Measurements from ENCODE around the gene CABP4. TPM values are rescaled to one million over a fixed set of nuclear protein-coding genes. Genes with fewer than 3 reads are reported as not detected.

Gene CABP4
- total RNA-seq, 4 donors from 2014 or later: 1.1 to 5.1 (median 1.8) TPM

- no peak for TF ChIP-seq CTCF (IDR thresholded peaks at IDR 0.05; ENCODE audit: low read depth)
Observed at GRCh38 chr11:67508486-67509121, 53.5 kb downstream of the CABP4 start.

GRCh38 chr11:67510023-67510345 is 54.8 kb downstream of the CABP4 start:
- TF ChIP-seq CTCF (IDR thresholded peaks at IDR 0.05; ENCODE audit: low read depth): no peak

Small RNA genes lying within 50 kb of the gene (small RNA-seq; reads per million reads assigned to genes)
- gene MIR6752: not detected

Other genes starting within 250 kb of the CABP4 start
- 10 to 100 TPM; 39.8 to 72.5 (median 47.8) TPM for gene GRK2, start 188.9 kb upstream of the CABP4 start, total RNA-seq
- gene ANKRD13D, start 166.1 kb upstream of the CABP4 start, total RNA-seq: 10 to 100 TPM; 12.4 to 43.7 (median 31.4) TPM
- gene SSH3, start 151.8 kb upstream of the CABP4 start, total RNA-seq: 10 to 100 TPM; 11.9 to 43.2 (median 37.2) TPM
- 100 to 1,000 TPM in 3 of 4 donors, 10 to 100 TPM in 1; 29.2 to 127 (median 113) TPM for gene POLD4, start 101.8 kb upstream of the CABP4 start, total RNA-seq
- 1 to 10 TPM; 1.1 to 4.1 (median 3.8) TPM for gene CLCF1, start 81.8 kb upstream of the CABP4 start, total RNA-seq
- 10 to 100 TPM in 1 of 4 donors, 1 to 10 TPM in 3; 5.2 to 11.7 (median 7.8) TPM for gene RAD9A, start 63.4 kb upstream of the CABP4 start, total RNA-seq
- 100 to 1,000 TPM in 1 of 4 donors, 10 to 100 TPM in 3; 60.8 to 110 (median 64.9) TPM for gene PPP1CA, start 53.5 kb upstream of the CABP4 start, total RNA-seq
- 1 to 10 TPM; 1.7 to 9.3 (median 3.1) TPM for gene TBC1D10C, start 51.3 kb upstream of the CABP4 start, total RNA-seq
- under 1 TPM in 3 of 4 donors, not detected in 1; 0.17 to 0.38 (median 0.22) TPM for gene CARNS1, start 39.7 kb upstream of the CABP4 start, total RNA-seq
- gene RPS6KB2, start 26.9 kb upstream of the CABP4 start, total RNA-seq: 10 to 100 TPM; 22.2 to 35.4 (median 27.0) TPM
- gene PTPRCAP, start 17.7 kb upstream of the CABP4 start, total RNA-seq: 1 to 10 TPM; 1.7 to 6.7 (median 3.5) TPM
- 10 to 100 TPM; 30.7 to 95.4 (median 70.7) TPM for gene CORO1B, start 11.9 kb upstream of the CABP4 start, total RNA-seq
- not detected for gene GPR152, start 2.6 kb upstream of the CABP4 start, total RNA-seq
- gene TMEM134, start 13.9 kb downstream of the CABP4 start, total RNA-seq: 10 to 100 TPM; 21.4 to 85.5 (median 36.2) TPM
- gene AIP, start 27.7 kb downstream of the CABP4 start, total RNA-seq: 10 to 100 TPM; 48.6 to 77.3 (median 64.9) TPM
- gene PITPNM1, start 50.0 kb downstream of the CABP4 start, total RNA-seq: 10 to 100 TPM in 3 of 4 donors, 1 to 10 TPM in 1; 9.2 to 14.9 (median 11.9) TPM
- gene CDK2AP2, start 52.8 kb downstream of the CABP4 start, total RNA-seq: 10 to 100 TPM; 21.2 to 33.2 (median 23.5) TPM
- gene CABP2, start 68.1 kb downstream of the CABP4 start, total RNA-seq: not detected
- gene GSTP1, start 128.5 kb downstream of the CABP4 start, total RNA-seq: 100 to 1,000 TPM; 399 to 826 (median 474) TPM
- gene NDUFV1, start 151.6 kb downstream of the CABP4 start, total RNA-seq: 100 to 1,000 TPM; 148 to 403 (median 197) TPM
- gene NUDT8, start 174.6 kb downstream of the CABP4 start, total RNA-seq: 10 to 100 TPM in 2 of 4 donors, 1 to 10 TPM in 2; 6.2 to 23.7 (median 9.6) TPM
- gene TBX10, start 184.4 kb downstream of the CABP4 start, total RNA-seq: not detected
- not detected for gene ACY3, start 195.4 kb downstream of the CABP4 start, total RNA-seq
- gene ALDH3B2, start 219.3 kb downstream of the CABP4 start, total RNA-seq: not detected

Measured in subcutaneous adipose tissue (tissue), 4 donors.